ENCODE measurements around the gene DEFB131A. TPM values are rescaled to one million over a fixed set of nuclear protein-coding genes. Genes with fewer than 3 reads are reported as not detected.
A peak's percentile ranks its signal among the peaks of the same experiment; 100 is the strongest.
"Not testable (repeated sequence)": the region's sequence is repeated elsewhere in the genome, so short reads cannot be mapped to it uniquely, and the experiment has no call there.

The DEFB131A gene
- total RNA-seq, 1 donor from 2014 or later, result not detected

- intact Hi-C loops (cut with DNase I); ATAC-seq; DNase-seq (ENCODE audit: low spot score): not testable (repeated sequence)
Observed at GRCh38 chr4:9490496-9490895, 46.3 kb downstream of the DEFB131A start.

GRCh38 chr4:9490986-9491385 is 46.8 kb downstream of the DEFB131A start:
- DNase-seq (ENCODE audit: low spot score); intact Hi-C loops (cut with DNase I); ATAC-seq: not testable (repeated sequence)

- DNase-seq (ENCODE audit: low spot score); ATAC-seq; intact Hi-C loops (cut with DNase I): not testable (repeated sequence)
Observed at GRCh38 chr4:9493589-9493988, 49.4 kb downstream of the DEFB131A start.

GRCh38 chr4:9494256-9495035 is 50.2 kb downstream of the DEFB131A start:
- DNase-seq (ENCODE audit: low spot score); ATAC-seq; intact Hi-C loops (cut with DNase I): not testable (repeated sequence)

- ATAC-seq; intact Hi-C loops (cut with DNase I): not testable (repeated sequence)
- DNase-seq (ENCODE audit: low spot score), result peak; percentile 73
Observed at GRCh38 chr4:9495443-9495842, 51.2 kb downstream of the DEFB131A start.

GRCh38 chr4:9497575-9498467 is 53.6 kb downstream of the DEFB131A start:
- intact Hi-C loops (cut with DNase I); ATAC-seq: not testable (repeated sequence)

GRCh38 chr4:9498468-9499040 is 54.3 kb downstream of the DEFB131A start:
- intact Hi-C loops (cut with DNase I); DNase-seq (ENCODE audit: low spot score); ATAC-seq: not testable (repeated sequence)

More at GRCh38 chr4:9497575-9498467, 53.6 kb downstream of the DEFB131A start:
- not testable (repeated sequence) for DNase-seq (ENCODE audit: low spot score)

- ATAC-seq; DNase-seq (ENCODE audit: low spot score); intact Hi-C loops (cut with DNase I): not testable (repeated sequence)
Observed at GRCh38 chr4:9499974-9500487, 55.8 kb downstream of the DEFB131A start.

Other genes starting within 250 kb of the DEFB131A start
- gene USP17L10, start 233.8 kb upstream of the DEFB131A start, total RNA-seq, result not detected
- not detected for gene USP17L11, start 229.0 kb upstream of the DEFB131A start, total RNA-seq
- gene USP17L12, start 224.3 kb upstream of the DEFB131A start, total RNA-seq, result not detected
- gene USP17L13, start 219.5 kb upstream of the DEFB131A start, total RNA-seq, result not detected
- gene USP17L15, start 210.0 kb upstream of the DEFB131A start, total RNA-seq, result not detected
- gene USP17L17, start 200.5 kb upstream of the DEFB131A start, total RNA-seq, result not detected
- not detected for gene USP17L18, start 195.8 kb upstream of the DEFB131A start, total RNA-seq
- not detected for gene USP17L19, start 191.0 kb upstream of the DEFB131A start, total RNA-seq
- not detected for gene USP17L20, start 186.3 kb upstream of the DEFB131A start, total RNA-seq
- gene USP17L21, start 181.5 kb upstream of the DEFB131A start, total RNA-seq, result not detected
- gene USP17L22, start 176.8 kb upstream of the DEFB131A start, total RNA-seq, result not detected
- gene USP17L24, start 119.2 kb upstream of the DEFB131A start, total RNA-seq, result not detected
- gene USP17L25, start 114.5 kb upstream of the DEFB131A start, total RNA-seq, result not detected
- gene USP17L26, start 109.8 kb upstream of the DEFB131A start, total RNA-seq, result not detected
- not detected for gene USP17L5, start 105.0 kb upstream of the DEFB131A start, total RNA-seq
- gene USP17L27, start 100.3 kb upstream of the DEFB131A start, total RNA-seq, result not detected
- gene USP17L28, start 95.5 kb upstream of the DEFB131A start, total RNA-seq, result not detected
- gene USP17L29, start 90.8 kb upstream of the DEFB131A start, total RNA-seq, result not detected
- gene USP17L30, start 81.3 kb upstream of the DEFB131A start, total RNA-seq, result not detected